Activated naive CD4-positive, alpha-beta T cell treated with anti-CD3 and anti-CD28 coated beads, Interleukin-2, amount 10 ng/mL, durations not matched to agents 7 days and 5 days (primary cell): ENCODE measurements around the gene DDX19B.

Experiments used
- CTCF ChIA-PET: fragments of 350-600 bp; sonication (Branson Sonifier 250); formaldehyde crosslinking; loops from one replicate; lab custom pipeline; 2021; ENCODE audit warnings: antibody characterized with exemption; lab: Charles Lee
- DNase-seq: peaks from one replicate; pipeline ENCODE4 v3.0.0-alpha.2; 2020
- H3K27ac Mint-ChIP-seq: one replicate; pipeline ENCODE4 v1.8.0; 2021; ENCODE audit warnings: mild to moderate bottlenecking, moderate library complexity, mixed read lengths
- H3K27me3 Mint-ChIP-seq: one replicate; pipeline ENCODE4 v1.8.0; 2021; ENCODE audit warnings: mild to moderate bottlenecking, mixed read lengths
- H3K36me3 Mint-ChIP-seq: one replicate; pipeline ENCODE4 v1.8.0; 2021; ENCODE audit warnings: mixed read lengths
- H3K4me1 Mint-ChIP-seq: one replicate; pipeline ENCODE4 v1.8.0; 2021; ENCODE audit warnings: mixed read lengths
- H3K4me3 Mint-ChIP-seq: one replicate; pipeline ENCODE4 v1.8.0; 2021; ENCODE audit warnings: mild to moderate bottlenecking, moderate library complexity, mixed read lengths
- H3K9me3 Mint-ChIP-seq: one replicate; pipeline ENCODE4 v1.8.0; 2021; ENCODE audit warnings: mixed read lengths

The DDX19B gene

DNA sequence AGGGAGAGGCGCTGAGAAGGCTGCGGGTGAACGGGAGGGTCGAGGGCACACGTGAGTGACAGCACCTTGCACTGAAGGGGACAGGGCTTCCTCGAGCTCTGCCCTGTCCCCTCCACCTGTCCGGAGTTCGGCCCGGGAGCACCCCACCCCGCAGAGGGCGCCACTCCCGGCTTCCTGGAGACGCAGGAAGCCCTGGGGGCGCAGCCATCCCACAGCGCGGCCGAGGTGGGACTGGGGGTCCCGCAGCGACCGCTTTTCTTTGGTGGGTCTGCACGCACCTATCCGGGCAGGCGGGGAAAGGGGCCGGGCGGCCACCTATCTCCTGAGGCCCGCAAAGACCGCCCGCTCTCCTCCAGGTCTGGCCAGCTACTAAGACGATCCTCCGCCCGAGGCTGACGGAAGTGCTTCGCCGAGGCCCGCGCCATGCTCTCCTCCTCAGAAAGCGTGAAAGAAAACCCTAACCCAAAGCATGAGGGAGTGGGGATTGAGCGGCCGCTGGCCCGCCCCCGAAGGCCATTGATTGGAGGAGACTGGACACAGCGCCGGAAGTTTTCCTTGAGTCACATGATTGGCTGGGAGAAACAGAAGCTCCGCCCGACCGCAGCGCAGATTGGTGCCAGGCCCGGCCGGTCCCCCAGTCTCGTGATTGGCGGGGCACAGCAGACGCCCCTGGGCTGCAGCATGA lies 82.1 kb downstream of the DDX19B start:
- CTCF ChIA-PET: interaction anchor here (1.0 to 3.6 kb wide), 9 partner anchors 11 to 144 kb away, joined by 3 to 17 read pairs (median 4); no protein-coding TSS in a partner anchor
- no peaks in the 10 kb centered on the region for H3K27me3 Mint-ChIP-seq

DNA sequence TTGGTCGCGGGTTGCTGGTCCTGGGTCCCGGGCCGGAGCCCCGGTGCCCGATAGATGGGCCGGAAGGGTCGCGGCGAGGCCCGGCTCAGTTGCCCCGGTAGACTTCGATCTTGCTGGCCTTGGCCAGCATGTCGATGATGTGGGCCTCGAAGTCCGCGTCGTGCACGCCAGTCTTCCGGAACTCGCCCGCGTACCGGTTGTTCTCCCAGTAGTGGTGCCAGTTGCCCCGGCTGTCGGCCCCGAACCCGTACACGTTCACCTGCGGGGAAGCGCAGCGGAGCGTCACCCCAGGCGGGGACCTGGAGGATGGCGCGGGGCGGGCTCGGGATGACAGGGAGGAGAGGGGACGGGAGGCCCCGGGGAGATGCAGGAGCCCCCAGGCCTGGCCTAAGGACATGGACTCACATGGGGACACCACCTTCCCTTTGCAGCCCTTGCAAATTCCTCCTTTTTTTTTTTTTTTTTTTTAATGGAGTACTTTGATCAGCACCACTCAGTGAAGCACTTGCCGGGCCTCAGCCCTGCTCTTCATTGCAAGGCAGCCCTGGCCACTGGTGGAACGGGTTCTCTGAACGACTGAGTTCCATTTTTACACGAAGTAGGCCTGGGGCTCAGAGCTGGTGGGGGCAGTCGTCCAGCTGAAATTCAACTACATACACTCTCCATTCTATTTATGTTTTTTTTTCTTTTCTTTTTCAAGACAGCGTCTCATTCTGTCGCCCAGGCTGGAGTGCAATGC lies 82.8 kb downstream of the DDX19B start:
- H3K4me1 Mint-ChIP-seq: peaks cover 21% of the 10 kb centered on the region

More for the DNA sequence above, 82.1 kb downstream of the DDX19B start:
- no peaks in the 10 kb centered on the region for H3K9me3 Mint-ChIP-seq
- H3K4me3 Mint-ChIP-seq: peak overlapping the region; percentile 90
- H3K4me1 Mint-ChIP-seq: peaks cover 21% of the 10 kb centered on the region
- peak overlapping the region; percentile 93 for H3K27ac Mint-ChIP-seq
- peaks cover 26% of the 10 kb centered on the region for H3K36me3 Mint-ChIP-seq
- DNase-seq: peak; percentile 99

DNA sequence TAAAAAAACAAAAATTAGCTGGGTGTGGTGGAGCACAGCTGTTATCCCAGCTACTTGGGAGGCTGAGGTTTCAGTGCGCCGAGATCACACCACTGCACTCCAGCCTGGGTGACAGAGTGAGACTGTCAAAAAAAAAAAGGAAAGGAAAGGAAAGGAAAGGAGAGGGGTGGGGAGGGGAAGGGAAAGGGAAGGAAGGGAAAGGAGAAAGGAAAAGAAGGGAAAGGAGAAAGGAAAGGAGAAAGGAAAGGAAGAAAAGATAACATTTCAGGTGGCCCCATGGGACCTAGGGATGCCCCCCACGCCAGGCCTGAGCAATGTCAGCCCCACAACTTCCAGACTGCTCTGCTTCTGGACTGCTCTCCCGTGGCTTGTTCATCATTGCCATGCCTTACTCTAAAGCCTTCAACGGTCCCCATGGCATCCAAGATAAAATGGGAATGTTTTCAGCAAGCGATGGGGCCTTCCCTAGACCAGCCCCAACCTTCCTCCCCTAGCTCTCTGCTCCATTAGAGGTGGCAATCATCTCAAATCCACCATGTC lies 84.5 kb downstream of the DDX19B start:
- H3K4me1 Mint-ChIP-seq: peaks cover 16% of the 10 kb centered on the region
- CTCF ChIA-PET: no interaction called here
- no peak overlapping the region for H3K4me3 Mint-ChIP-seq
- no peaks in the 10 kb centered on the region for H3K9me3 Mint-ChIP-seq
- peak overlapping the region; percentile 35 for H3K27ac Mint-ChIP-seq
- H3K27me3 Mint-ChIP-seq: no peaks in the 10 kb centered on the region
- no peak for DNase-seq
- H3K36me3 Mint-ChIP-seq: peaks cover 24% of the 10 kb centered on the region

More for the DNA sequence above, 82.8 kb downstream of the DDX19B start:
- Mint-ChIP-seq H3K4me3 (peak overlapping the region; percentile 90), H3K9me3 (no peaks in the 10 kb centered on the region), H3K27ac (peak overlapping the region; percentile 93), H3K36me3 (peaks cover 24% of the 10 kb centered on the region), H3K27me3 (no peaks in the 10 kb centered on the region)
- CTCF ChIA-PET: interaction anchor here (1.0 to 3.6 kb wide), 8 partner anchors 12 to 143 kb away, joined by 3 to 17 read pairs (median 4); no protein-coding TSS in a partner anchor
- DNase-seq: no peak
